Thoracic aorta (tissue), 2 donors: ENCODE measurements around the gene TNFRSF18. TPM values are rescaled to one million over a fixed set of nuclear protein-coding genes. Genes with fewer than 3 reads are reported as not detected.

Source experiments
- ATAC-seq: fragments of 150-250 bp; one replicate; pipeline ENCODE4 v1.8.0; 2017; ENCODE audit warnings: low read depth; ENCODE audit not compliant: insufficient number of reproducible peaks, low FRiP score
- DNase-seq: peaks from one replicate; pipeline ENCODE4 v3.0.0-alpha.2; 2020; ENCODE audit warnings: low spot score
- H3K27ac ChIP-seq, 2 donors: fragments of 200-600 bp; sonication (generic); 1 replicate in 1 of 2; 2 replicates in 1 of 2; pipeline ENCODE4 v1.5.1; 2016; ENCODE audit warnings: mild to moderate bottlenecking in 2 of 2, moderate library complexity in 2 of 2
- H3K27me3 ChIP-seq: fragments of 200-600 bp; sonication (generic); replicated peaks from 2 replicates; pipeline ENCODE4 v1.6.0; 2016; ENCODE audit warnings: mild to moderate bottlenecking; ENCODE audit not compliant: insufficient read depth
- H3K36me3 ChIP-seq: fragments of 200-600 bp; sonication (generic); one replicate; pipeline ENCODE4 v1.5.1; 2016
- H3K4me1 ChIP-seq, 2 donors: fragments of 200-600 bp; sonication (generic); 1 replicate in 1 of 2; 2 replicates in 1 of 2; pipeline versions ENCODE4 v1.5.1 to v1.6.0; 2016; ENCODE audit warnings: low read depth in 2 of 2, mild to moderate bottlenecking in 1 of 2; ENCODE audit not compliant: control insufficient read depth in 1 of 2
- H3K4me3 ChIP-seq: fragments of 200-600 bp; sonication (generic); 2 replicates; pipeline ENCODE4 v1.5.1; 2016; ENCODE audit warnings: mild to moderate bottlenecking
- H3K9me3 ChIP-seq: fragments of 200-600 bp; sonication (generic); 2 replicates; pipeline ENCODE4 v1.5.1; 2016
- total RNA-seq, 2 donors: library from RNA; depleted of rRNA; stranded (reverse); fragments of >200 nt; gene quantifications; one replicate each; pipeline versions ENCODE4 v1.1.0 to v1.2.3, GENCODE V29; 2016
- TF ChIP-seq, protein P1 (sequence below): fragments of 200-600 bp; sonication (generic); IDR thresholded peaks from one replicate; pipeline ENCODE4 v1.5.1; 2019; ENCODE audit warnings: antibody characterized with exemption

Gene TNFRSF18
- total RNA-seq, 2 donors from 2014 or later, result 1.3 TPM; not detected in 1

DNA sequence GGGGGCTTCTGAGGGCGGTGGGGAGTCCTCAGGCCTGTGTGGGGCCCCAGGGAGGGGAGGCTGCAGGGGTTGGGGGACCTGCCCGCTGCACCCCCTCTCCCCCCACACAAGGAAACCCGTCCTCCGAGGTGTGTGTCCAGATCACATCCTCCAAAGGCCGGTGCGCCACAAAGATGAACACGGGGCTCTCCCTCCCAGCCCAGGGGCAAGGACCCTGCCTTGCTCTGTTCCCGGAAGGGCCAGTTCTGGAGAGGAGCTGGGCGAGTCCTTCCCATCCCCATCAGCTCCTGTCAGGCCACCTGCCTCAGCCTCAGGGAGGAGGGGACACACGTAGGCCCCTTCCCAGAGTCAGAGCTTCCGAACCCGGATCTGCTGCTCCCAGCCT lies 35.2 kb downstream of the TNFRSF18 start:
- Histone ChIP-seq H3K4me3 (no peak overlapping the region), H3K4me1 (no peaks in the 10 kb centered on the region), H3K27ac (no peak overlapping the region), H3K27me3 (no peaks in the 10 kb centered on the region), H3K9me3 (no peaks in the 10 kb centered on the region), H3K36me3 (no peaks in the 10 kb centered on the region)
- DNase-seq, result no peak
- TF ChIP-seq, protein P1, sequence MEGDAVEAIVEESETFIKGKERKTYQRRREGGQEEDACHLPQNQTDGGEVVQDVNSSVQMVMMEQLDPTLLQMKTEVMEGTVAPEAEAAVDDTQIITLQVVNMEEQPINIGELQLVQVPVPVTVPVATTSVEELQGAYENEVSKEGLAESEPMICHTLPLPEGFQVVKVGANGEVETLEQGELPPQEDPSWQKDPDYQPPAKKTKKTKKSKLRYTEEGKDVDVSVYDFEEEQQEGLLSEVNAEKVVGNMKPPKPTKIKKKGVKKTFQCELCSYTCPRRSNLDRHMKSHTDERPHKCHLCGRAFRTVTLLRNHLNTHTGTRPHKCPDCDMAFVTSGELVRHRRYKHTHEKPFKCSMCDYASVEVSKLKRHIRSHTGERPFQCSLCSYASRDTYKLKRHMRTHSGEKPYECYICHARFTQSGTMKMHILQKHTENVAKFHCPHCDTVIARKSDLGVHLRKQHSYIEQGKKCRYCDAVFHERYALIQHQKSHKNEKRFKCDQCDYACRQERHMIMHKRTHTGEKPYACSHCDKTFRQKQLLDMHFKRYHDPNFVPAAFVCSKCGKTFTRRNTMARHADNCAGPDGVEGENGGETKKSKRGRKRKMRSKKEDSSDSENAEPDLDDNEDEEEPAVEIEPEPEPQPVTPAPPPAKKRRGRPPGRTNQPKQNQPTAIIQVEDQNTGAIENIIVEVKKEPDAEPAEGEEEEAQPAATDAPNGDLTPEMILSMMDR, result no peak
- ATAC-seq, result no peak

DNA sequence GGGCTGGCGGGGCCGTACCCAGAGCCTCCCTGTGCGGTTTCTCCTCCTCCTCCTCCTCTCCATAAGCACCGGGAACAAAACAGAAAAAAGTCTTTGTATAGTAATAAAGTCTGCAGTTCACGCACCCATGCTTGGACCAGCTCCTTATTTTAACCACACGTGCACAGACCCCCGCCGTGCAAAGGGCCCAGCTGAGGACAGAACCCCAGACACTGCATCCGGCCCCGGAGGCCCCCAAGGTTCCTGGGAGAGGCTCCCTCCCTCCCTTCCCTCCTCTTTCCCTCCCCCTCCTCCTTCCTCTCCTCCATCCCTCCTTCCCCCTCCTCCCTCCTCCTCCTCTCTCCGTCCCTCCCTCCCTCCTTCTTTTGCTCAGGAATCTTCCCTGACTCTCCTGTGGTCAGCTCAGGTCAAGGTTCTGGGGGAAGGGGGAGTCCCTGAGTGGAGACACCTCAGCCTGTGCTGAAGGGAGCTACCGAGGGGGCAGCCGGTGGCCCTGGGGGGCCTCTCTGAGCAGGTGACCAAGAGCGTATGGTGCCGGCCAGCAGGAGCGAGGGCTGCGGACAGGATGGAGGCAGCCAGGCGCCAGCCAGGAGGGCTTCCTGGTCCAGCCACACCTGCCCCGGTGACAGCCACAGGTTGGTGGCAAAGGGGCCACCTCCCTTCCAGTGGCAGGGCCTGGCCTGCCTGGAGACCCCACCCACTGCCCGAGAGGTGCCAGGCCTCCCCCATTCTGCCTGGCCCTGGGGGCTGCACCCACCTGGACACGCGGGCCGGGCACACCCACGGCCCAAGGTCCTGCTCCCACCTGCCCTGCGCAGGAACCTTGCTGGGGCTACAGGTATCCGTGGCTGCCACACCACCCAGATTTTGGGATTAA lies 35.9 kb downstream of the TNFRSF18 start:
- Histone ChIP-seq H3K4me1 (no peaks in the 10 kb centered on the region), H3K9me3 (no peaks in the 10 kb centered on the region), H3K27ac (no peak overlapping the region), H3K4me3 (no peak overlapping the region), H3K27me3 (no peaks in the 10 kb centered on the region), H3K36me3 (no peaks in the 10 kb centered on the region)
- no peak for ATAC-seq
- TF ChIP-seq, protein P1, result no peak
- no peak for DNase-seq

DNA sequence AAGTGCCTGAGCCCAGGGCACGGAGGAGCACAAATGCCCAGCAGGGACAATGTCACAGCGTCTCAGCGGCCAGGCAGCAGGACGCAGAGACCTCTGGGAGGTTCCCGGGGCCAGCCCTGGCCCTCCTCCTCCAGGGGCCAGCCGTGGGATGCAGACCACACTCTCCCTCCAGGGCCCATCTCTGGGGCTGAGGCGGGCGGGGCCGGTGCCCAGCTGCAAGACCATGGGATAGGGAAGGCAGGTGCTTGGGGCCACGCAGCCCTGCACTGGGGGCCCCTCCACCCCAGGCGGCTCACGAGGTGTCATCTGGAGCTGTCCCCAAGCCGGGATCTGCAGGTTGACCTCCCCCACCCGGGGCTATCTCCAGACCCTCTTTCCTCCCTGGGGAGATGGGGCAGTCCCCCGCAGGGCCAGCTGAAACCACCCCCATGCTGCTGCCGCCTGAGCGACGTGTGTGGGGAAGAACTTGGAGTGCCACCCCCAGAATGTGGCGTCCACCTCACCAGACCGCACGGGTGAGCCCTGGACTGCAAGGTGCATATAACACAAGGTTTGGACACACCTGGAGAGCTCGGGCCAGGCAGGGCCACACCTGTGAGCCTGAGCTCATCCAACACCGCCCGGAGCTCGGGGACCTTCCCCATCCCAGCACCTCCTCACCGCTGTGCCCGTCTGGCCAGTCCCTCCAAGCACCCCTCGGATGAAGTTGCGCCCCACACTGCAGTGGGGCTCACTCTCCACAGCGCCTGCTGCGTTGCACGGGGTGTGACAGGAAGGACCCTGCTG lies 36.8 kb downstream of the TNFRSF18 start:
- H3K36me3 ChIP-seq, result no peaks in the 10 kb centered on the region
- no peaks in the 10 kb centered on the region for H3K27me3 ChIP-seq
- no peak overlapping the region for H3K4me3 ChIP-seq
- H3K27ac ChIP-seq, result no peak overlapping the region
- DNase-seq (no peak), ATAC-seq (no peak)
- H3K4me1 ChIP-seq, result no peaks in the 10 kb centered on the region
- TF ChIP-seq, protein P1, result no peak
- H3K9me3 ChIP-seq, result no peaks in the 10 kb centered on the region

DNA sequence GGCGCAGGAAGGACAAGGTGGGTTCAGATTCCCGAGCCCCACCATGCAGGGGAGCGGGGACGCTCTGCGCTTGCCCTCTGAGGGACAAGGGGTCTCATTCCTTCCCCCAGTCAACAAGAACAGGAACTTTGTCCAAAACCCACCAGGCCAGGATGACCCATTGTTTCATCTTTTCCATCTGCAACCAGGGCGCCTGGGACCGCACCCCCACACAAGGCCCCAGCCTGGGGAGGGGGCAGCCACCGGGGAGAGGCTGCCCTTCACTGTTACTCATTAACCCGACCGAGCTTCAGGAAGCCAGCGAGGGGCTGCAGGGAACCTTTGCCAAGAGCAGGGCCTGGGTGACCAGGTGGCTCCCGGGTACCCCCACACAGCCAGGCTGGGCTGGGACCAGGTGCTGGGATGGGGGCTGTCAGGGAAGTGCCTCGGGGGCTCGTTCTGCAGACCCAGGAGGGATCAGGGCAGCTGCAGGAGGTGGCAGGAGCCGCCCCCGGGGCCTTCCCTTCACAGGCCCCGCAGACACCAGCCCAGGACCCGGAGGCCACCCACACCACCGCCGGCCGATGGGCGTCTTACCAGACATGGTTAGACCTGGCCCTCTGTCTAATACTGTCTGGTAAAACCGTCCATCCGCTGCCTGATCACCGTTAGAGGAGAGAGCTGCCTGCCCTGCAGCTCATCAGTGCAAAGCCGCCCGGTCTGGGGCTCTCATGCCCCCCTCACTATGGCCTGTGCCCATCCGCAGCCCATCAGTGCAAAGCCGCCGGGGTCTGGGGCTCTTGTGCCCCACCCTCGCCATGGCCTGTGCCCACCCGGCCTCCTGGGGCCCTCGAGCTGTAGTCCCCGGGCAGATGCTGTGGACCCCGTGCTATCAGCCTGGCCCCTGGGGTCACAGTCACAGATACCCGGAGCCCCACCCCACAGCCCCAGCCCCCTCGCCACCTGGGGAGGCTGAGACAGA lies 37.7 kb downstream of the TNFRSF18 start:
- Histone ChIP-seq H3K4me1 (no peaks in the 10 kb centered on the region), H3K36me3 (no peaks in the 10 kb centered on the region), H3K9me3 (no peaks in the 10 kb centered on the region), H3K4me3 (no peak overlapping the region), H3K27me3 (no peaks in the 10 kb centered on the region), H3K27ac (no peak overlapping the region)
- DNase-seq (no peak), ATAC-seq (no peak)
- TF ChIP-seq, protein P1, result no peak
